GM19328 (cell line): Measurements from ENCODE around the gene C5.

ENCODE experiments used
- ATAC-seq: cut with Tn5 transposase; IDR thresholded peaks from one replicate; pipeline ENCODE4 v1.9.1; 2021; ENCODE audit warnings: mild to moderate bottlenecking, moderate library complexity; ENCODE audit not compliant: unreplicated experiment

C5 gene

GRCh38 chr9:120914396-120914795 lies 135.7 kb downstream of the C5 start:
- ATAC-seq, result no peak

- ATAC-seq, result no peak
These were observed 136.3 kb downstream of the C5 start for GRCh38 chr9:120913647-120914264.

- ATAC-seq, result no peak
These were observed 137.0 kb downstream of the C5 start for GRCh38 chr9:120912958-120913646.

DNA sequence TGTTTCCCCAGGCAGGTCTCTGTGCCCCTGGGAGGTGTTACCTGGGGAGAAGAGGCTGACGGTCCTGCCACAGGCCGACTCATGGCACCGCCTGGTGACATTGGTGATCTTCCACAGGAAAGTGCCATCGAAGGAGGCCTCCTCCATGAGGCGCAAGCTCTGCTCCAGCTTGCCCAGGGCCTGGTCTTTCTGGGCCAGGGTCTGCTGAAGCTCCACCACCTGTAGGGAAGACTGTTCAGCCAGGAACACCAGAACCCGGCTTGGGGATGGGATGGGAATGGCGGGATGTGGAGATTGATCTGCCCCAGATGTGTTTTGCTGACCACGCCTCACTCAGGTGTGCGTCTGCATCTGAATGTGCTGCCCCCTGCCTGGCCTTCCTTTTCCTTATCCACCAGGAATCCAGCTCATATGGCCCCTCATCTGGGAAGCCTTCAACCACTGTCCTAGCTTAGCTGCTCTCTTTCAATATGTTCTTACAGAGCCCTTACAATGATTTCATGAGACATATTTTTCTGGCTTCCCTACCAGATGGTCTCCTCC lies 138.7 kb downstream of the C5 start:
- no peak for ATAC-seq

- ATAC-seq, result no peak
These were observed 139.4 kb downstream of the C5 start for GRCh38 chr9:120910643-120911042.

GRCh38 chr9:120909904-120910303 lies 140.2 kb downstream of the C5 start:
- ATAC-seq, result no peak

GRCh38 chr9:120905315-120906164 lies 144.5 kb downstream of the C5 start:
- no peak for ATAC-seq

DNA sequence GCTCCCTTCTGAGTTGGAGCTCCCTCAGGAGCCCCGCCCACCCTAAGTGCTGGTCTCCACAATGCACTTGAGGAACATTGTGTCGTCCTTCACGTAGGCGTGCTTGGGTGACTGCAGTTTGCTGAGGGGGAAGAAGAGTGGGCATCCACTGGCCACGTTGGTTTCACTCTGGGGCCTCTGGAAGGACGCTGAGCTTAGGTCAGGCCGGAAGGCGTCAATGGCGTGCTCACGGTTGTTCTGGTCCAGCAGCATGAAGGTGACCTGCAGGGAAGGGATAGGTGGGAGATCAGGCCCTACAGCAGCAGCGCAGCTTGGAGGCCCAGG lies 145.1 kb downstream of the C5 start:
- ATAC-seq, result no peak

DNA sequence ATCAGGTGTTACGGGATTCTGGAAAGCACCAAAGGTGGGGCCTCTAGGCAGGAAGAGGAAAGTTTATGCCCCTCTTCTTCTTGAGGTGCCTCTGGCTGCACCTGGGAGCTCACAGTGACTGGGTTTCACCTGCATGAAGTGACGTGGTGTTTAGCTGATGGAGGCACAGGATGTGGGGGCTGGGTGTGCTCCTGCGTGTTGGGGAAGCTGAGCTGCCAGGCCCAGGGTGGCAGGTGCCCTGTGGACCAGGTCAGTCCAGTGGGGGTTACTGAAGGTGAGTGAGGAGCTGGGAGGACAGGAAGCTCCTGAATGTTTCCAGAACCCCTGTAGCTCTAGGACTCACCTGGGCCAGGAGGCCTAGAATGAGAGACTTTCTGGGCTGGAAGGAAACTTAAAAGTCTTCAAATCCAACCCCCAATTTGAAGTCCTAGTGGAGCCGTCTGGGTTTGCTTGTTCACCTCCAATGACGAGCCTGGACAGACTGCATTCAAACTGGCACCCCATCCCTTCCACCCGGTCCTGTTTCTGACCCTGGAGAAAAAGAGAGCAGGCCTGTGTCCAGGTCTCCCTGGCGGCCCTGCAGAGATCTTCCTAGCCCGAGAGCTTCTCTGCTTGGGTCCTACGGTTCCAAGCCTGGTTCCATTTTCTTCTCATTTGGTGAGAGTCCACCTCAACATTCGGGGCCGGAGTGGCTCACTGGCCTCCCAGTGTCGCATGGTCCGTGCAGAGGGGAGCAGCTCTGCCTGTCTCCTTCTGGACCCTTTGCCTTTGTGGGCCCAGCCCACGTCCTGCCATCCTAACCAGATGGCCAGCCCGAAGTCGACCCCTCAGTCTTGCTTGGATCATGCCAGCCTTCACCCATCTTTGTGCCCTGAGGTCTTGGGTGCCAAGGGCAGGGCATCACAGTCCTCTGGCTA lies 145.8 kb downstream of the C5 start:
- no peak for ATAC-seq

- ATAC-seq, result no peak
These were observed 147.2 kb downstream of the C5 start for GRCh38 chr9:120902569-120903535.
